ENCODE measurements around the gene SLCO3A1.
A peak's percentile ranks its signal among the peaks of the same experiment; 100 is the strongest.

The SLCO3A1 gene

DNA sequence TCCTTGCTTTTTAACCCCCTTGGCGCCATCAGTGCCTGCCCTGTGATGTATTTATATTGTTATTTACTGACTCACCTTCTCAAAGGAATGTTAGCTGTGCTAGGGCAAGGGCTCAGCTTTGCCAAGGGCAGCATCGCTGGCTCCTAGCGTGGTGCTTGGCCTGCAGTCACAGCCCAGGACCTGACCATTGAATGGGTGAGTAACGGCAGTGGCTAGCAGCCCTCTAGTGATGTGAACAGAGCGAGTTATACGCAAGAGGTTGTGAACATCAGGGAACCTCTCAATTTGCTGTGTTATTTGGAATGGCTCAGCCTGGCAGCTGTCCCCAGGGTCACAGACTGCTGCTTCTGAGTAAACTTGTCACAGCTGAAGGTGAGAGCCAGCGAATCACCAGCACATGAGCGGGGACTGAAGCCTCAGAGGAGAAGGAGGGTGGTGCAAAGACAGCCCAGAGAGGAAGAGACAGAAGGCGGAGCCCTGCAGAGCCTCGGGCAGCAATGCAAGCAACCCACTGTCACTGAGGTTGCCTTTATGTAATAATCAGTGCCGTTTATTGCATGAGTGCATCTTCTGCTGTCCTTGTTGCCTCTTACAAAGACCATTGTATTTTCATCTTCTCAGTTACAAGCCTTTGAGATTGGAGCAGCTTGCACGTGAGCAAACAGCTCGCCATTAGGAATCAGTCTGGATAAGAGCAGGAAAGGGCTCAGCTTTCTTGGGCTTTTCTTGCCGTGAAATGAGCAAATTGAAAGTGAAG is 158.3 kb downstream of the SLCO3A1 start:
- DNase-seq = no peak

DNA sequence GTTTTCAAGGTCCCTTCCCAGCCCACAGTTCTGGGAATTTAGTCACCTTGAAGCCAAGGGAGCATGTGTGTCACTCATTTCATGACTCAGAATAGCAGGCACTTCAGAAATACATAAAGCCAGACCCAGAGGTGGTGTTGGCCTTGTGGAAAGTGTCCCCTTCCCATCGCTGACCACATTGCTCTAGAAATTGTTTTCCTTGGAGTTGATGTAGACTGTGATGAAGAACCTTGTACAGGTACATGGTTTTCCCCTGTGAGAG is 158.8 kb downstream of the SLCO3A1 start:
- DNase-seq = no peak

DNA sequence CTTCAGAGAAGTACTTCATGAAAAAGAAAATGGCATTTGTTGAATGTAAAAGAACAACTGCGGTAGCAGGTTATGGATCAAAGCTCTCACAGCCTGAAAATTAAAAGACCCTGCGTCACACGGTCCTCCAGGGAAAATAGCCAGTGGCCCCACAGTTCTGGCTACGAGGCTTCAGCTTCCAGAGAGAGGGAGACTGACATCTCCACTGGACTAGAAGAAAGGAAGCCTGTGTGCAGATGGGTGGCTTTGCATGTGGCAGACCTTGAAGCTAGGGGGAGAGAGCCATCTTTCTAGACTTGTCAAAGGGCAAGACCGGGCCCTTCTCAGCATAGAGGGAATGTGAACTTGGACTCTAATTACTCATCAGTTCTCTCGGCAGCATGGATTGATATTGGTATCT is 159.4 kb downstream of the SLCO3A1 start:
- no peak for DNase-seq

DNA sequence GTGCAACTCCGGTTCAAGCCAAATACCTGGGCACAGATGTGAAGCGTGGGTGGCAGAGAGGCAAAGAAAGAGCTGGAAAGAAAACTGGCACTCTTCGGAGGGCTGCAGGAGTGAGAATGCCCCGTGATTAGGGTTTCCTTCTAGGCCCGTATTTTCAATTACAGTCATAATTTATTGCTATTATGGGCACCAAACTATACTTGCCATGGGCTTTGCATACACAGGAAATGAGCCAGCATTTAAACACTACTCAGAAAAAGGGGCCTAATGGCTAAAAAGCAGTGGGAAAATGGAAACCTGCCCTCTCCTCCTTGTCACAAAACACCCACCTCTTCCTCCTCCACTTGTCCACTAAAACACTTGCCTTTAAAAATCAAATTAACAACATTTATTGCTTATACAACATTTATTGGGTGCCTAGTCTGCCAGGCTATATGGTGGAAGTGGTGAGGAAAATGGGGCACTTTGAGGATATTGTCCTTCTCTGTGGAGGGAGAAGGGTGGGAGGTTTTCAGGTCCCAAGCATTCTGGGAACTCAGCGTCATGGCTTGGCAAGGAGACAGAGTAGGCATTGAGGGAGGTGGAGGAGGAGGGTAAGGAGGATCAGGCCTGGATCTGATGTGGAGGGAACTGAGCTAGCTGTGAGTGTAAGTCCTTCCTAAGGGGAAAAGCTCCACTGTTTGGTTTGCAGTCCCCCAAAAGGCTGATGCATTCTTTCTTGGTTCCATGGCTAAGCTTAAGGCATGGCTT is 160.9 kb downstream of the SLCO3A1 start:
- DNase-seq = peak; percentile 15

DNA sequence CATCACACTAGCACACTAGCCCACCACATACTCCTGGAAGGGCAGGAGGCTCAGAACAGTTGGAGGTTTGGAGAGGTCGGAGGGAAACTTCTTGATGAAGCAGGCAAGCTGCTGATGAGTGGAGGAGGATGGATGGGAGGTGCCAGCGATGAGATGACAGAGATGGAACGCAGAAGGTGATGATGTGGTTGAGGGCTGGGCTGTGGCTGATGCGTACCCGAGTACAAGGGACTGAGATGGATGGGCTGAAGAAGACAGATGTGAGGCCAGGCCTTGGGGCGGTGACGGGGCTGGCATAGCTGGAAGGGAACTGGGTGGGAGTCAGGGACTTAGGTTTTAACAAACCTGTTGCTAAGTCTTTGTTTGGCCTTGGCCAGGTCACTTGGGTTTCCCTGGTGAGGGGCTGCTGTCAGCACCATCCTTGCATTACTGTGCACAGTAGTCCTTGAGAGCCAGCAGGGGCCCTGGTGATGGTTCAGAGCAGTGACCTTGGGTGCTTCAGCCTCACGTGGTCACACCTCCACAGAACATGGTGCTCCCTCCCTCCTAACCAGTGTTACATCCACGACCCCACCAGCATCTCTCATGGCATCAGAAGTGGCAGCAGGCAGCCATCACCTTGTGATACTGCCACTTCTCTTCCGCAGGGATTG is 164.5 kb downstream of the SLCO3A1 start:
- no peak for DNase-seq

DNA sequence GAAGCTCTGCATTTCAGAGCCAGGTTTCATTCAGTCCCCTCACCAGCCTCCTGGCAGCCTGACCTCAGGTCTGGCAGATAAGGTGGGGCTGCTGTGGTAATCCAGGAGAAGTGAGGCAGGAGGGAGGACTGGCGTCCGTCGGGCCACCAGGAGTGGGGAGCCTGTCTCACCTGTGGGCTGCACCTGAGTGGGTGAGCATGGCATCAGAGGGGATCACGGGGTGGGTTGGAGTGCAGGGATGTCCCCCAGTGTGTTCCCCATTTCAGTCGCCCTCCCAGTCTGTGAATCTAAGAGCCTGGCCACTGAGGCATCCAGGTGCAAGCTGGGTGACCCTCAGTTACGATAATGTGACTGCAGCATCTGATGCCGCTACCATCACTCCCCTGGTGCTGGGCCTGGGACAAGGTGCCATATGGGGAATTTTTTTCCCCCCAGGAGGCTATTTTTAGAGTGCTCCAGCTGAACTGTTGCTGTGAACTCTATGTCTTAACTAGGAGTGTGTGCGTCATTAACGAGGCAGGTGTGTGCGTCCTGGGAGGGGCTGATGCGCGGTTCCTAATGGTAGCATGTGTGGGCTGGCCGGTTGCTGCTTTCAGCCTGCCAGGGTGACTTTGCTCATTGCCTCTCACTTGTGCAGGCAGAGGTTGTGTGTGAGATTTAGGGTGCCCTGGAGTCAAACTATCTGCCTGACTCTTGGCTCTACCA is 165.2 kb downstream of the SLCO3A1 start:
- DNase-seq = no peak

DNA sequence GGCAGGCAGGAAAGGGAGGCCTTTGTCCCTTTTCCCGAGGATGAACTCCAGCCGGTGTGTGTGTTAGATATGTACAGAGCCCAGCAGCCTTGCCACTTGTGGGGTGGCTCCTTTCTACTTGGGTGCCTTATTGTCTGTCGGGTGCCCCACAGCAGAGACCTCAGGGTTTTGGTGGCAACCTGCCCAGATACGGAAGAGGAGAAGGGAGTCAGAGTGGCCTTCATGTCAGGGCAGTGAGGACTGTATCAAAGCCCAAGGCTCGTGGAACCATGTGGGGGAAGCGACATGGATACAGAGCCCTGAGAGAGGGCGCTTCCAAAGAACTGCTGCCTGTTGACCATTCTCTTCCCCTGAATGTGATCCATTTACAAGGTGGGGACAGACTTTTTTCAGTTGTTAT is 166.2 kb downstream of the SLCO3A1 start:
- no peak for DNase-seq

DNA sequence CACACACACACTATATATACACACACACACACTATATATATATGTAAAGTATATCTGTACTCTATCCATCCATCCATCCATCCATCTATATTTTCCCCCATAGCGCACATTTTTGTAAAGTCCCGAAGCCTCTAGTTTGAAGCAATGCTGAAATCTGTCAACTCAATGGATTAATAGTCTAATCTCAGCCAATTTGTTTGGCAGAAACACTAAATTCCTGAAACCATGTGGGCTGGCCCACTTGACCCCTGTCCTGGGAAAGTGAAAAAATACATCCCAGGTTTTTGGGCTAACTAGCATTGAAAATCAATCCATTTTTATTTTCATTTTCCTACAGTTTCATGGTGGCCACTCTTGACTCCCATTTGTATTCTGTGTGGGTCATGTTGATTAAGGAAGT is 166.7 kb downstream of the SLCO3A1 start:
- no peak for DNase-seq

DNA sequence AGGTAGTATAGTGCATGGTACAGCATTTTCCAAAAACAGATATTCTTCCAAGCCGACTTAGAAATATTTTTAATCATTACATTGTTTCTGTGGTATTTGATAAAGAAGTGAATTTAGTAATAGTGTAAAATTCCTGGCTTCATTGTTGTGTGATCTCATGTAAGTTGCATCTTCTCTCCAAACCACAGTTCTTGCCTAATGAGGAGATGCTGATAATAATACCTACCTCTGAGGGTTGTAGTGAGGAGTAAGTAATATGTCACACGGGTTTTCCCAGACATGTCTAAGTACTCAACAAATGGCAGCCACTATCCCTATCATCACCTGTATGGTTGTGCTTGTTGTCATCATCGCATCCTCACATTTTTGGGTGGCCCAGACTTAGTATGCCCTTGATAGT is 167.3 kb downstream of the SLCO3A1 start:
- no peak for DNase-seq

DNA sequence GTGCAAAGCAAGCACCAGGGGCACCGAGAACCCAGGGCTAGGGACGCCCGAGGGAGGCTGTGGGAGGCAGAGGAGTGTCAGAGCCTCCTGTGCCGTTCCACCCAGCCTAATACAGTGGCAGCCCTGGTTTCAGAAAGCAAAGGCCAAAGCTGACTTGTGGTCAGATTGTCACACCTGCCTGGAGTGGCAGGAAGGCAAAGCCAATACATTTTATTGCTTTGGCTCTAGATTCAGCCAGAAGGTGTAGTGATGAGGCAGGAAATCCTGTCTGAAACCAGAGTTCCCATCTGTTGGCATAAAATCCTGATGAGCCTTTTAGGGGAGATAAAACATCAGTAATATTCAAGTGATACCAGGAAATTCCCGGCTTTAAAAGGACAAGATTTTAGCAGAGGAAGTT is 168.3 kb downstream of the SLCO3A1 start:
- DNase-seq = no peak

DNA sequence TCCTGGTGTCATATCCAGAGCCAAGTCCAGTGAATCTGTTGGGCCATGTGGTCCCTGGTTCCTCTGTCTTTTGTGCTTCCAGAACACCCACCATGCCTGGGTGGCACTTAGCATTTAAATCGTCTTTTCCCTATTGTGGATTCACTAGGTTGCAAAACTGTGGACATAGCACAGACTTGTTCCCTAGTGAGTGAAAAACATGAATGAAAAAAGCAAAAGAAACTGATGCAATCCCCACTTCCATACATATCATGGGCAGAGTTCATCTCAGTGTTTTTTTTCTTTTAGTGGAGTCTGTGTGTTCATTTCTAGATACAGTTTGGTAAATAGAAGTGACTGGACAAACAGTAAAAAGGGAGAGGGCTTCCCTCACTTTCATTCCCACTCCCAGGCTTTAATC is 170.5 kb downstream of the SLCO3A1 start:
- DNase-seq = no peak

DNA sequence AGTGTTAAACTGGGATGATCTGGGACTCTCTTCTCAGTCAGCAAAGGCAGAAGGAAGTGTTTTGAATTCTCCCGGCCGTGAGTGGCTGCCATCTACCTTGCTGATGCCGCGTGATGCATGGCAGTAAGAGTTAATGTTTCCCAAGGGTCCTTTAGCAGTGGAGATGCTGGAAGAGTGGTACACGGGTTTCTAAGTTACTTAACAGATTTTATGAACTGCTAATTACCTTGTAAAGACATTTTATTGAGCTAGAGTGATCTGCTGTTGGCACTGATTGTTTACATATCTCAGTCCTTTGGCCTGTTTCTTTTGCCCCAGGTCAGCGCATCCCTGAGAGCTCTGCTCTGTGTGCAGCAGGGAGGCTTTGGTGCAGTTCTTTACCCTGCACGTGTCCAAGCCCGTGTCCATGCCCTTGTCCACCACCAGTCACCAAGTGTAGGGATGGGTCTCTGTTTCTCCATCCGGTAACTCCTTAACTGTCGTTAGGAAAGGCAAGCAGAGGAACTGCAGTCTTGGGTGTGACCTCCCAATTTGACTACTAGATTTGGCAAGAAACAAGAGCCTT is 172.3 kb downstream of the SLCO3A1 start:
- no peak for DNase-seq

DNA sequence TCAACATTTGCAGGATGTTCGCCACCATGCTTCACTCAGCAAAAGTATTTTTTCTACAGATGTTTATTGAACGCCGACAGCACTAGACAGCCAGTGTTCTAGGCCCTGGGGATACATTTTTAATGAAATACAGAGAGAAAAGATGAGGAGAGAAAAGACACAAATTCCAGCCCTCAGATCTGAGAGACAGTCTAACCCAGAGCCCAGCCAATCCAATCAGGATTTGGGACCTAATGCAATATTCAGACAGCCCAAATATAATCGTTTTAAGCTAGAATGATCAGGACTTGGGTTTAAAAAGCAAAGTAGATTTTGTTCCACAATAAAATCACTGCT is 174.8 kb downstream of the SLCO3A1 start:
- DNase-seq = no peak

DNA sequence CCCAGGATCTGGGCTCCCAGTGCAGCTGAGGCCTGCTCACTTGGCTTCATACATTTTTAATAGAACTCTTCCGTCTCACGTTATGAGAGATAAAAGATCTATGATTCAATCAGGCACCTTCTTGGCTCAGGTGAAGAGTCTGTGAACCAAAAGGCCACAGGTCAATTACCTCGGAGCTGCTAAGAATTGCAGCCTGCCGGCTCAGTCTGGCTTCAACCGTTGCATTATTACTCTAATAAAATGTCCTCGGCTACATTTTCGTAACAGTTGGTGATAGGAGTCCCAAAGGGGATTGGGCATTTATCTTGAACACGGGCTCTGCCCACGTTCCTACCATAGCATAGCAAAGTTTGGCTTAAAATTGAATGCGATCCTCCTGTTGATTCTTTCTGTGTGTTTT is 176.3 kb downstream of the SLCO3A1 start:
- no peak for DNase-seq

DNA sequence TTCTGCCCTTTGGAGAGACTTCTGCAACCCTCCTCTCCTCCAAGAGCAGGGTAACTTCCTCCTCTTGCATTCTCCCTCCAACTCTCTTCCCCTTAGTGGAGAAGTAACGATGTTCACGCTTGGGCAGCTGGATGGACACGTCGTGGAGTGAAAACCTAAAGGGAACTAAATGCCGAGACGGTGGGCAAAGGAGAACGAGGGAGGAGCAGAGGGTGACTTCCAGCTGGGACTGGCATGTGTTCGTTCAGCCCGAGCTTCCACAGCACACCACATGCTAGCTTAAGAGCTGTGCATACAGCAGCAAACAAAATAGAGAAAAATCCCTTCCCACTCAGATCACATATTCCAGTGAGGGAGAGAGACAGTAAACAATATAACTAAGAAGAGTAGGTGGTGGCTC is 179.8 kb downstream of the SLCO3A1 start:
- DNase-seq = no peak

DNA sequence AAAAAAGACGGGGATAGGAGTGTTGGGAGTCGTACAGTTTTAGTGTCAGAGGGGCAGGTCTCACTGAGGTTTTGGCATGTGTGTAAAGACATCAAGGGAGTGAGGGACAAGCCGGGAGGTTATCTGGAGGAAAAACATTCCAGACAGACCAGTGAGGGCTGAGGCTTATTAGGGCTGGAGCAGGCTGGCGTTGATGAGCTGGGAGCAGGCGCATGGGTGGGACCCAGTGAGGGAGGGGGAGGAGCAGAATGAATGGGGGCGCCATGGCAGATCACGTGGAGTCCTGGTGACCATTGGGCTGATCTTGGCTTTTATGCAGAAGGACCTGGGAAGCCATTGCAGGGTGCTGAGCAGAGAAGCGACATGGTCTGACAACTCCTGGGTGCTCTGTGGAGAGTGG is 180.2 kb downstream of the SLCO3A1 start:
- no peak for DNase-seq

DNA sequence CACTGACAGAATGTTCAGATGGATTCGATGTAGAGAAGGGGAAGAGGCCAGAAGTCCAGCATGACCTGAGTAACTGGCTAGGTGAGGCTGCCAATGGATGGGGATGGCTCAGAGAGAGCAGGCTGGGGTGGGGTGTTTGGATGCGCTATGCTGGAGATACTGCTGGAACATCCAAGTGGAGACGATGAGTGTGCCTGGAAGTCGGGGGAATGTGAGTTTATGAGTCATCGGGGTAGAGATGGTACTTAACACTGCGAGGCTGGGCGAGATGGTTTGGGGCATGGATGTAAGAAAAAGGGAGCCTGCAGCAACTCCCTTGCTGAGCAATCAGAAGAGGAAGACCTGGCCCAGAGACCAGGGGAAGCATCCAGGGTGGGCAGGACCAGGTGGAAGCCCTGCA is 180.7 kb downstream of the SLCO3A1 start:
- DNase-seq = no peak

DNA sequence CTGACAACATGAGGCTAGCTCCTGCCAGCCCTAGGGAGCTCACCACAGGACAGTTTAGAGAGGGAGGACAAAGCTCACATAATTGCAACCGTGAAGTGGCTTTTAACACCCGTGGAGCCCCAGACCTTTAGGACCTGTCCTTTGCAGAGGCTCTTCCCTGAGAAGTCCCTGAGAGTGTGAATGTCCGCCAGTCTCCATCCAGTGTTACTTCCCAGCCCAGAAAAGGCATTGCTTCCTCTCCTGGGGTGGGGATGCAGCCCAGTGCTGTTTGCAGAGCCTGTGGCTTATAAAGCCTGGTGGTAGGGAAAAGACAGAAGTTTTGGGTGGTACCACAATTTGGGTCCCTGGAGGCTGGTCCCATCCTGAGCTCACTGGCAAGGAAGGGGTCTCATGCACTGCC is 182.0 kb downstream of the SLCO3A1 start:
- DNase-seq = no peak

DNA sequence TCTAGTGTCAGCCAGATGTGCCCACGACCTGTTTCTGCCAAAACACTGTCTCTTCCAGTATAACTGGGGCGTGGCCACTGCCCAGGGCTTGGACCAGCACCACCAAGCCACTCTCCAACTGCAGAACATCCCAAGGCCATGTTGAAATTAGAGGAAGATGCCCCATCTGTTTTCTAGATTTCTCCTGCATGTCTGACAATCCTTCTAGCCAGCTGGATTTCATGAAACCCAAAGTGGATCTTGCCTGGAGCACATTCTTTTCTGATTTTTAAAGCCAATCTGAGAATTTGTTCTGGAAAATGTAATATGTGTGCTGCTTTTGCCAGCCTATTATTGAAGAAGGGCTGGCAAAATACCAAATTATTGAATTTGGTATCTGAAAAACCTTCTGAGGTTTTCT is 182.5 kb downstream of the SLCO3A1 start:
- no peak for DNase-seq

DNA sequence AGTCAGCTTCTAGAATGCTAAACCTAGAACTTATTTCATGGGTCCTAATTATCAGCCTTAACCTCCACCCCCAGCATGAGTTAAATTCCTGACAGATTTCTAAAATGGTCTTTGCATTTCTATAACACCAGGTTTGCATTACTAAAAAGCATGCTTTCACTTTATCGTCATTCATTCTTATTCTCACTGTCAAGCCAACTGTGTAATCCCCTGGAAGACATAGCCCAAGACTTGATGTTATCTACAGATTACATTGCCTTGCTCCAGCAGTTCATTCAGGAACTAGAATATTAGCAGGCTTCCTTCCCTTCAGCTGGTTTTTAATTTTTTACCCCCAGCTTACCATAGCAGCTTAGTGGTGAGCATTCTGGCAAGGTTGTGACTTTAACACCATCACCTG is 184.0 kb downstream of the SLCO3A1 start:
- no peak for DNase-seq

DNA sequence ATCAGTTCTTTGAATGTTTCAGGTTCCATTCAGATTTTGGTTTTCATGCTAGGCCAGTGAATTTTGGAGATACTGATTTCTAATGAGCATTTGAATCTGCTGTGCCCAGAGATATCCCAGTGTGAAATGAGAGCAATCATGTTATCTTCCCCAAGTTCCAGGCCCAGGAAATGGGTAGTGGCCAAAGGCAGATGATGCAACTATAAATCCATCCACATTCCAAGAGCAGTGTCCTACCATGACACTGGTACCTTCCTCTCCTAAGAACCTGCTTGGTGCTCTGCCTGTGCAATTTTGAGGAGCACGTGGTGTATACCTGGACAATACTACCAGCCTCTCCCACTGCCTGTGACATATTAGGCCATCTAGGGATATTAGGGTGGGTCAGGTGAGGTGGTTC is 186.8 kb downstream of the SLCO3A1 start:
- DNase-seq = no peak

DNA sequence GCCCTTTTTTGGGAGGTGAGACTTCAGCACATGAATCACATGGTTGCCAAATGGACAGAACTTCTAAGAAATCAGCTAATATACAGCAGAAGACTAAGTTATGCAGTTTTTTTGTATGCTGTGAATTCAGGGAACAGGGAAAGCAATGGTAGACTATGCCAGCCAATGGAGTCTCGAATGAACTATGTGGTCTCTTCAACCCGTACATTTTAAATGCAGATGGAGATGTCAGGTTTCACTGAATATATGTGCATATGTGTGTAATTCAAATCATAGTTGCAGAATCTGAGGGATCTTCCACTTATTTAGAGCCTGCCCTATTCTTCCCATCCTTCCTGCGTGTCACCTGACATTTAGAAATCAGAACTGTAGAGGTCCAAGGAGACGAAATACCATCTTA is 187.9 kb downstream of the SLCO3A1 start:
- DNase-seq = no peak

DNA sequence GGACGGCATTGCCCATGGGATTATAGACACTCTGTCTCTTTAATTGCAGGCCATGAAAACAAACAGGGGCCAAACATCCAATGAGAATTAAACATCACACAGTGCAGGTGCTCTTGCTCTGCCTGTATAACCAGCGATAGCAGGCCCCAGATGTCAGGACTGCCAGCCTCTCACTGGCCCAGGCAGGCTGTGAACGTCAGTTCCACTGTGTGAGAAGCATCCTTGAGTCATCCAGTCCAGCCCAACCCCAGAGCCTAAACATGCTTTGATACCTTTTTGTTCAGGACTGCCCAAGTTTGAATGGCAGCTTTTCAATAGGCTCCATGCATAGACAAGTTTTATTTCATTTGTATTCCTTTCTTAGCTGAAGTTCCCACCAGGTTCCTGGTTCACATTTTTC is 189.8 kb downstream of the SLCO3A1 start:
- no peak for DNase-seq

All from midbrain (tissue), 1 donor.